Activated gamma-delta T cell treated with Interleukin-2 at 50 U/mL for 16 hours (primary cell): Measurements from ENCODE around the gene LTBP4.
A peak's percentile ranks its signal among the peaks of the same experiment; 100 is the strongest.

Source experiments
- DNase-seq: peaks from one replicate; pipeline ENCODE4 v3.0.0-alpha.2; 2020

The LTBP4 gene

DNA sequence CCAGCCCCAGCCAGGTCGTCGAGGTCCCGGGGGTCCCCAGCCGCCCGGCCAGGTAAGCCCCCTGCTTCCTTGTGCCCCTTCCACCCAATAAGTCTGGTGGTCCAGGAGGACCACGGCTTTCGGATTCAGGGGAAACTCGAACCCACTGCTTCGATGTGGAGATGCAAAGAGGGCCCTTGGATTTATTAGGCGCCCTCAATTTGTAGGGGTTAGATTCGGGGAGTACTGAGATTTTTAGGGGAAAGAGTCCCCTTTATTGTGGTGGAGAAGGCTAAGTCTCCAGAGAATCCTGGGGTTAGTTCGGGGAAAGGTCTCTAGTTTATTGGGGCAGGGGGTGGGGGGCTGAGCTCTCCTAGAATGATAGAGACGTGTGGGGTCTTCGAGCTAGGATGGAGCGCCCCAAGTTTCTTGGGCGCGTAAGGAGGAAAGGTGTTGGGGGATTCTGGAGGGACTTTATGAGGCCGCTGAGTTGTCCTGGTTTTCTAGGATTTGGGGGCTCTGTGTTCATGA is 3.8 kb upstream of the LTBP4 start:
- DNase-seq, result no peak

DNA sequence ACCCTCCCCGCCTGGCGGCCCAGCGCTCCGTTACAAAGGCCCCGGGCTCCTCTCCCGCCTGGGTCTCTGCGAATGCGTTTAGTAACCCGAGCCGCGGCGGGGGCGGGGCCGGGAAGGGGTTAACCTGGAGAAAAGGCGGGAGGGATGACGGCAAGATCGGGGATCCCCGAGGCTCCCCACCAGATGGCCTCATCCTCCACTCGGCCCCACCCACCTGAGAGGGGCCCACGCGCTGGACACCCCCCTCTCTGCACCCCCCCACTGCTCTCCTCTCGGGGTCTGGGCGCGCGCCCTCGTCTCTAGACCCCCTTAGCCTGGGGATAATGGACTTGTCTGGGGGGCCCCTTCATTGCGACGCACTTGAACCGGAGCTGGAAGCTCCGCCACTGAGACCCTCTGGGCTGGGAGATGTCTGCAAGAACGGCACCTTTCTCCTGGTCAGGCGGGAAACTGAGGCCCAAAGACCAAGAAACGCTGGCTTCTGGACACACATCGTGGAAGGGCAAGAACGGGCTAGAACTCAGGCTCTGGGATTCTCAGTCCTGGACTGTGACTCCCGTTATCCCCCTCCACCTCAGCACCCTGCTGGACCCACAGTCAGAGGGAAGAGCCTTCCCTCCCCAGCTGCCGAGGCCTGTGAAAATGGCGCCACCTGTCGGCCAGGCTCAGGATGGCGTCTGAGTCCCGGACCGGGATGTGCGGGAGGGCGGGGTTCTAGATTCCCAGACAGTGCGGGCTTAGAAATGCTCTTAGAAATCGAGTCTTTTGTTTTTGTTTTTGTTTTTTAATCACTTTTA is 2.9 kb upstream of the LTBP4 start:
- DNase-seq, result peak; percentile 79

GRCh38 chr19:40598918-40599307 is 2.3 kb upstream of the LTBP4 start:
- DNase-seq, result no peak

DNA sequence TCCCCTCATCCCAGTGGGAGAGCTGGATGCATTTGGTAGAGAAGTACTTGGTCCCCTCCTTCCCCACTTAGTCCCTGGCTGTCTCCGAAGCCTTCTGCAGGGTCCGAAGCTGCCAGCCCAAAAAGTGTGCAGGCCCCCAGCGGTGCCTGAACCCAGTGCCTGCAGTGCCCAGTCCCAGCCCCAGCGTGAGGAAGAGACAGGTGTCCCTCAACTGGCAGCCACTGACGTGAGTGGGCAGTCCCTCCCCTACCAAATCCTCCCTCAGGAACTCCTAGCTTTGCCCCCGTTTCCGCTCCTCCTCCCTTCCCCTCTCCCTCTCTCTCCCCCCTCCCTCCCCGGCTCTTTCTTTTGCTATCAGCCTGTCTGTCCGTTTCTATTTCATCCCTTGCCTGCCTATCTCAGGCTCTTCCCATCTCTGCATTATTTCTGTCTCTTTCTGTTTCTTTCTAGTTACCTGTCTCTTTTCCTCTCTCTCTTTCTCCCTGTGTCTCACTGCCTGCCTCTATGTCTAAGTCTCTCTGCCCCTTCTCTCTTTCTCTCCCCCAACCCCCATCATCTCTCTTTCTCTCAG is 1.8 kb upstream of the LTBP4 start:
- DNase-seq, result no peak

DNA sequence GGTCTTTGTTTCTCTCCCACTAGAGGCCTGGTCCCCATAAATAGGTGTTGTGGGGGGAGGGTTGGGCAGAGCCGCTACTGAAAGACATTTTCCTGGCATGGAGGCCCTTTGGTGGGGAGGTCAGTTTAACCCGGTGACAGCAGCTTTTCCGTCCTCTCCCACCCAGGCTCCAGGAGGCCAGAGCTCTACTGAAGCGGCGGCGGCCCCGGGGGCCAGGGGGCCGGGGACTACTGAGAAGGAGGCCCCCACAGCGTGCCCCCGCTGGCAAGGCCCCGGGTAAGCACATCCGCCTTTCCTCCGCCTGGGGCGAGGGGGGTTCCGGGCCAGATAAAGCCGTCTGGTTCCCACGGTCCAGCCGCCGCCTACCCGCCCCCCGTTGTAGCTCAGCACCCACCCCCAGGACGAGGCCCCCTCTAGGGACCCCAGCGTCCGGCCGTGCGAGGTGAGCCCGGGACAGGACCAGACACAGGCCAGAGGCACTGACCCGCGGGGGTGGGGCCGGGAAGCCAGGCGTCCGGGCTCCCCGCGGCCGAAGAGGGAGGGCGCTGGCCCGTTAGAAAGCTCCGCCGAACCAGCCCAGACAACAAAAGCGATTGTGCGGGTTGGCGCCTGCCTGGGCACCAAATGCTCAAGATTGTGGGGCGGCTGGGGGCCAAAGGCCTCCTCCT is 1.1 kb upstream of the LTBP4 start:
- DNase-seq, result no peak

DNA sequence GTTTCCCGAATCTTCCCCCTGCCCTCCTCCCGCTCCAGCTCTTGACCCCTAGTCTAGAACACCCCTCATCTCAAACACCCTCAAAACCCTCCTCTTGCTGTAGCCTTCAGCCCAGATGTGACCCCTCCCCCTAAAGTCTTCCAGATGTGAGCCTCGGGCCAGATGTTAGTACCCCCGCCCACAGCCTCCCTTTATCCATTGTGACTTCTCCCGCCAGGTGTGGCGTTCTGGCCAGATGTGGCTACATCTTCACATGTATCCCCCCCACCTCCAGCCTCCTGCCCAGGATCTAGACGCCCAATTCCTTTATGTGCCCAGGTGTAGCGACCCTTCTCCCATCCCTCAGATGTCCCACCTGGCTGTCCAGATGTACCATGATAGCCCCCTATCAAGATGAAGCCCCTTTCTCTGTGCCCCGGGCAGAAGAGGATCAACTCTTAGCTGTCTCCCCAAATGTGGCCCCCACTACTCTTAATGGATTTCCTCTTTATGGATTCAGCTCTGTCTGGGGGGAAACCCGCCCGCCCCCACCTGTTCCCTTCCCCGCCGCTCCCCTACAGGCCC is 517 bp upstream of the LTBP4 start:
- no peak for DNase-seq

- no peak for DNase-seq
Measured at GRCh38 chr19:40603071-40603388, 1.9 kb downstream of the LTBP4 start.

DNA sequence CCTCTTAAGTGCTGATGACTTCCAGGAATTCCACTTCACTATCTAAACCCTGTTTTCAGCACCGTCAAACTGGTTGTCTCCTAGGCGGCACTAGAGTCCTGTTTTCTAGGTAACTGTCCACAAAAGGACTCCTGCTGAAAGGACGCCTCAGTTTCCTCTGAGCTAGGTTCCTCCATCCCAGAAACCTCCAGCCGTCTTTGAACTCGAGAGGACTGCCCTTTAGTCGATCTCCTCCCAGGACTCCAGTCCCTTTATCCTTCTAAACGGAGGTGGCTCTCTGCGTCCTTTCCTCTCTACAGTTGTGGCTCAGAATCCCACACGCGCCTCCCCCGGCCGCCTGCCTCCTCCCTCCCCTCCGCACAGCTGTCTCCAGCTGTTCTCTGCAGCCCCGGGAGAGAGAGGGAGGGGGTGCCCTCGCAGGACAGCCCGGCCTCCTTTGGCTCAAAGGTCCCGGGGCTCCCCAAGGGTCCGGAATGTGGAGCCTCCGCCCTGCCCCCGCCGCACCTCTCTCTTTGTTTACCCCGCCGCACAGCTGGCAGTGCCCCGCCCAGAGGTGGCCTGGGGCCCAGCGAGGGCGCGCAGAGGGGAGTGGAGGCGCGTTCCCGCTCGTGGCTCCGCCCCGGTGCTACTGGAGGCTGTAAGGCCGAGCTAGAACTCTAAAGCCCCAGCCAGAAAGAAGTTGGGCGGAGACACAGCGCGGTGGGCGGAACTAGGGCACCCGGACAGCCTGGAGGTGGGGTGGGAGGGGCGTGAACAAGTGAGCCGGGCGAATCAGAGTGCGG is 2.4 kb downstream of the LTBP4 start:
- peak; percentile 95 for DNase-seq

DNA sequence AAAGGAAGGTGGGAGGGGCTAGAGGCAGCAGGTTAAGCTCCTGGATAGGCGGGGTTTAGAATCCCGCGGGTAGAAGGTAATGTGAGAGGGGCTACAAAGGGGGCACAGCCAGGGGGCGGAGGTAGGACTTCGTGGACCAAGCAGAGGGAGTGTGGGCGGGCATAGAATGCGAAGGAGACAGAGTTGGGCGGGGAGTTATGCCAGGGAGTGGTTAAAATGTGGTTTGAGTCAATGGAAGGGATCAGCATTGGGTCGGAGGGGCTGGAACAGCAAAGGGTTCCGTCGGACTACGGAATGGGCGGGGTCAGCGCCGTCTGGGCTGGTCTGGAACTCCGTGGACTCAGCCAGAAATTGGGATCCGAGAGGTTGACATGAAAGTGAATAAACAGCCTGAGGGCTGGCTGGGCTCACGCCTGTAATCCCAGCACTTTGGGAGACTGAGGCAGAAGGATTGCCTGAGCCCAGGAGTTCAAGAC is 3.0 kb downstream of the LTBP4 start:
- no peak for DNase-seq

DNA sequence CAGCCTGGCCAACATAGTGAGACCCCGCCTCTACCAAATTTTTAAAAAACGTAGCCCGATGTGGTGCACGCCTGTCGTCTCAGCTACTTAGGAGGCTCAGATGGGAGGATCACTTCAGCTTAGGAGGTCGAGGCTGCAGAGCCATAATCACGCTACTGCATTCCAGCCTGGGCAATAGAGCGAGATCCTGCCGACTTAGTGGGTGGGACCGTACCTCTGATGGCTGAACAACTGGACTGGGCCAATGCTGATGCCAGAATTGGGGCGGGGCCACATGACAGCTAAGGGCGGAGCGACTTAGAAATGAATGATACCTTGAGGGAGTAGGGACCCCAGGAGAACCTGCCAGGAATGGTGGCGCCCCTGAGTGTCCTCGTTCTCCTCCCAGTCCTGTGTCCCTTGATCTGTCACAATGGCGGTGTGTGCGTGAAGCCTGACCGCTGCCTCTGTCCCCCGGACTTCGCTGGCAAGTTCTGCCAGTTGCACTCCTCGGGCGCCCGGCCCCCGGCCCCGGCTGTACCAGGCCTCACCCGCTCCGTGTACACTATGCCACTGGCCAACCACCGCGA is 3.6 kb downstream of the LTBP4 start:
- DNase-seq, result no peak

- peak; percentile 77 for DNase-seq
Measured at GRCh38 chr19:40605216-40605971, 4.2 kb downstream of the LTBP4 start.

DNA sequence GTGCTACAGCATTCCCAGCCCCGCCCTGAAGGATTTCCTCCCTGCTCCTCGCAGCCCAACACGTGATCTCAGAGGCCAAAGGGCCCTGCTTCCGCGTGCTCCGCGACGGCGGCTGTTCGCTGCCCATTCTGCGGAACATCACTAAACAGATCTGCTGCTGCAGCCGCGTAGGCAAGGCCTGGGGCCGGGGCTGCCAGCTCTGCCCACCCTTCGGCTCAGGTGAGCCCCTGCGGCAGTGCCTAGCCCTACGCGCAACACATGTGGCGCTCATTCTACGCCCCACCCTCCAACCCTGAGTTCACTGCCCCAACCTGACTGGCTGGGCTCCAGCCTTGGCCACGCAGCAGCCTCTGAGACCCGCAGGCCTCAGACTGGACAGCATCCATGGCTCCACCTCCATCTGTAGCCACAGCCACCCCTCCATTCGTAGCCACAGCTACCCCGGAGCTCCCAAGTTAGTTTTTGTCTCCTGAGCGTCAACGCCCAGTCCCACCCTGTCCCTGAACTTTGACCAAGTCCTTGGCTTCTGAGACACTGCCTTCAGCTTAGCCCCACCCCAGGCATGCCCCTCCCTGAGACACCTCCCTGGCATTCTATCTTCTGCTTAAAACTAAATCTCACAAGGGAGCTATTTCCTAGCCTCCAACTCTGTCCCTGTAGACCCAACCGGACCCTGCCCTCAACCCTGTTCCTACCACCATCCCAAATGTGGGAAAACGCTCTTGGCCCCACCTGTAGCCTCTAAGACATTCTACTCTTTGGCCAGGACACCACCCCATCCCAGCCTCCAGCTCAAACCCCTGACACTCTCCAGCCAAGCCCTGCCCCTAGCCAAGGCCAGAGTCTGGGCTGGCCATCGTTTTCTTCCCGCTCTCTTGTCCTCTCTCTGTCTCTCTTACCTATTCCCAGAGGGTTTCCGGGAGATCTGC is 6.4 kb downstream of the LTBP4 start:
- no peak for DNase-seq

DNA sequence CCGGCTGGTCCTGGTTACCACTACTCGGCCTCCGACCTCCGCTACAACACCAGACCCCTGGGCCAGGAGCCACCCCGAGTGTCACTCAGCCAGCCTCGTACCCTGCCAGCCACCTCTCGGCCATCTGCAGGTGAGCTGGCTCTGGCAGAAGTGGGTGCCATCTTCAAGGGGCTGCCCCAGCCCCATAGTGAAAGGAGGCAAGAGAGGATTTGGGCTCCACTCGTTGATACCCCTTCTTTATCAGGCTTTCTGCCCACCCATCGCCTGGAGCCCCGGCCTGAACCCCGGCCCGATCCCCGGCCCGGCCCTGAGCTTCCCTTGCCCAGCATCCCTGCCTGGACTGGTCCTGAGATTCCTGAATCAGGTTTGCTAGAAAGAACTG is 7.1 kb downstream of the LTBP4 start:
- no peak for DNase-seq

DNA sequence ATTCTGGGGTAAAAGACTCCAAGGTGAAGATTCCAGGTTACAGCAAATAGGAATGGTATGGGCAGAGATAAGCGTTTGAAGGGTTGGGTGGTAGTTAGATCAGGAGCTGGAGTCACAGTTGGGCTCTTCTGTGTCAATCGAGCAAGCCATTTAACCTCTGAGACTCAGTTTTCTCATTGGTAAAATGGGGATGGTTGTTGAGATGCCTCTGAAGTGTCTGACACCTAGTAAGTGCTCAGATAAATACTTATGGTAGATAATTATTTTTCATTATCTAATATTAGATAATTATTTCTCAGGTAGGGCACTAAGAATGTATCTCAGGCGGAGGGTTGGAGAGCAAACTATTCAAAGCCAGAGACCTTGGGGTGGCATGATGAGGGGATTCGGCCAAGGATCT is 7.8 kb downstream of the LTBP4 start:
- no peak for DNase-seq

- DNase-seq, result peak; percentile 83
Measured at GRCh38 chr19:40609561-40610395, 8.6 kb downstream of the LTBP4 start.

GRCh38 chr19:40610396-40611064 is 9.4 kb downstream of the LTBP4 start:
- DNase-seq, result peak; percentile 54

GRCh38 chr19:40611096-40611495 is 9.9 kb downstream of the LTBP4 start:
- DNase-seq, result no peak

DNA sequence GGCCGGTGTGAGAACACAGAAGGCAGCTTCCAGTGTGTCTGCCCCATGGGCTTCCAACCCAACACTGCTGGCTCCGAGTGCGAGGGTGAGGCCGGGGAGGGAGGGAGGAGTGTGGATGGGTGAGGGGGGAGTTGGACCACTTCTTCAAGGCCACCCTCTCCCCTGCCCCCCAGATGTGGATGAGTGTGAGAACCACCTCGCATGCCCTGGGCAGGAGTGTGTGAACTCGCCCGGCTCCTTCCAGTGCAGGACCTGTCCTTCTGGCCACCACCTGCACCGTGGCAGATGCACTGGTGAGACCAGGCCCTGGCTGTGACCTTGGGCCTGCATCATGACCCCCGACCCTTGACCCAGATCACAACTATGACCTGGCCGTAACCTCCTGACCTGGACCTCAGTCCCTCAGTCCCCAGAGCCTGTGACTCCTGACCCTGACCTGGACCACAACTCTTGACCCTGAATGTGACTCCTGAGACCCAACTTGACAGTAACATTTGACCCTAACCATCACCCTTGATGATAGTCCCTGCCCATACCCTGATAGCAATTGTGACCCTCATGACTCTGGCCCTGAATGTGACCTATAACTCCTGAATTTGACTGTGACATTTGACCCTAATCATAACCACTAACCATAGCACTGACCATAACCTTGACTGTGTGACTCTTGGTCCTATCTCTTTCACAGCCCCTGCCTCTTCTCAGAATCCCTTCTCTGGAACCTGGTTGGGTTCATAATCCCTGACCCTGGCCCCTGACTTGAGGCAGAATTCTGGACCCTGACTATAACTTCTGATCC is 10.9 kb downstream of the LTBP4 start:
- no peak for DNase-seq
